Spleen (tissue), 7 donors: ENCODE results near the gene HLA-B.

Source experiments
- CTCF ChIP-seq, 11 experiments: fragments of 200-600 bp in 7 of 11; fragments of 450-650 bp in 4 of 11; sonication (generic) in 4 of 11; IDR thresholded peaks in 8 of 11; conservative IDR thresholded peaks in 3 of 11; 1 replicate in 7 of 11; 2 replicates in 4 of 11; pipeline versions ENCODE4 v1.4.0 to v1.8.0; 2016 to 2021; ENCODE audit warnings: antibody characterized with exemption in 11 of 11, inconsistent platforms in 4 of 11, mild to moderate bottlenecking in 1 of 11
- POLR2A ChIP-seq, 3 donors: fragments of 450-650 bp; IDR thresholded peaks; one replicate each; pipeline ENCODE4 v1.5.1; 2017; ENCODE audit warnings: antibody characterized with exemption in 3 of 3, mild to moderate bottlenecking in 1 of 3
- donor health status: DM: no; HTN: no; CAD: no; lungs with moderate emphysema.
- donor health status: DM: no; HTN: no; CAD: no.
- donor health status: DM: no; HTN: no; CAD: no.

GRCh38 chr6:31321005-31321707, 35.8 kb downstream of the HLA-B start:
- TF ChIP-seq CTCF (IDR thresholded peaks at IDR 0.05 in 8 of 11, conservative IDR thresholded peaks at IDR 0.05 in 3 of 11), result no peak
- no peak for TF ChIP-seq POLR2A (IDR thresholded peaks at IDR 0.05)
